HG03280 (cell line): ENCODE results near the gene OBSCN.

Source experiments
- ATAC-seq: cut with Tn5 transposase; IDR thresholded peaks from one replicate; pipeline ENCODE4 v1.9.1; 2021; ENCODE audit warnings: mild to moderate bottlenecking, moderate library complexity; ENCODE audit not compliant: unreplicated experiment

Gene OBSCN

GRCh38 chr1:228285661-228286504 lies 78.0 kb downstream of the OBSCN start:
- no peak for ATAC-seq

GRCh38 chr1:228286505-228287417 lies 78.9 kb downstream of the OBSCN start:
- ATAC-seq = no peak

- ATAC-seq = no peak
Measured at GRCh38 chr1:228287541-228288425, 79.9 kb downstream of the OBSCN start.

- ATAC-seq = no peak
Measured at GRCh38 chr1:228288536-228289238, 80.8 kb downstream of the OBSCN start.

- no peak for ATAC-seq
Measured at GRCh38 chr1:228289239-228289849, 81.5 kb downstream of the OBSCN start.

GRCh38 chr1:228289996-228290881 lies 82.4 kb downstream of the OBSCN start:
- ATAC-seq = no peak

GRCh38 chr1:228291906-228292608 lies 84.2 kb downstream of the OBSCN start:
- ATAC-seq = no peak

GRCh38 chr1:228292609-228292911 lies 84.7 kb downstream of the OBSCN start:
- ATAC-seq = no peak

GRCh38 chr1:228293393-228293792 lies 85.5 kb downstream of the OBSCN start:
- ATAC-seq = no peak

- ATAC-seq = no peak
Measured at GRCh38 chr1:228293816-228294500, 86.1 kb downstream of the OBSCN start.

- no peak for ATAC-seq
Measured at GRCh38 chr1:228294717-228295116, 86.9 kb downstream of the OBSCN start.

- no peak for ATAC-seq
Measured at GRCh38 chr1:228295201-228295600, 87.4 kb downstream of the OBSCN start.

GRCh38 chr1:228295981-228296380 lies 88.1 kb downstream of the OBSCN start:
- no peak for ATAC-seq

GRCh38 chr1:228297242-228297641 lies 89.4 kb downstream of the OBSCN start:
- ATAC-seq = no peak

GRCh38 chr1:228297822-228298221 lies 90.0 kb downstream of the OBSCN start:
- ATAC-seq = no peak

- no peak for ATAC-seq
Measured at GRCh38 chr1:228298471-228298870, 90.6 kb downstream of the OBSCN start.

- no peak for ATAC-seq
Measured at GRCh38 chr1:228299211-228299610, 91.4 kb downstream of the OBSCN start.

GRCh38 chr1:228299901-228300300 lies 92.1 kb downstream of the OBSCN start:
- ATAC-seq = no peak
